Ovary (tissue), 9 donors: ENCODE results near the gene COL13A1. TPM values are rescaled to one million over a fixed set of nuclear protein-coding genes. Genes with fewer than 3 reads are reported as not detected.

Experiments
- DNase-seq, 5 donors: peaks; one replicate each; pipeline ENCODE4 v3.0.0-alpha.2; 2019 to 2020
- H3K27ac ChIP-seq, 2 donors: fragments of 200-600 bp; one replicate each; pipeline versions ENCODE4 v1.5.1 to v1.8.0; 2019 to 2022
- H3K27me3 ChIP-seq: fragments of 200-600 bp; one replicate; pipeline ENCODE4 v1.8.0; 2022
- H3K36me3 ChIP-seq: fragments of 200-600 bp; sonication (generic); one replicate; pipeline ENCODE4 v1.5.1; 2019
- H3K4me1 ChIP-seq: one replicate; pipeline ENCODE4 v1.8.1; 2013; ENCODE audit warnings: mild to moderate bottlenecking, moderate library complexity; ENCODE audit not compliant: insufficient read depth
- H3K4me3 ChIP-seq: fragments of 200-600 bp; sonication (generic); one replicate; pipeline ENCODE4 v1.5.1; 2017
- H3K9me3 ChIP-seq, 2 donors: fragments of 200-600 bp in 1 of 2; sonication (generic) in 1 of 2; one replicate each; pipeline versions ENCODE4 v1.5.1 to v1.8.1; 2013 to 2019; ENCODE audit warnings: mild to moderate bottlenecking in 1 of 2, moderate library complexity in 1 of 2
- CTCF ChIP-seq, 3 donors: fragments of 450-650 bp in 2 of 3; fragments of 200-600 bp in 1 of 3; IDR thresholded peaks; one replicate each; pipeline versions ENCODE4 v1.5.1 to v1.8.0; 2016 to 2022; ENCODE audit warnings: antibody characterized with exemption in 3 of 3, mild to moderate bottlenecking in 1 of 3
- EP300 ChIP-seq: sonication (generic); formaldehyde crosslinking; IDR thresholded peaks from one replicate; pipeline ENCODE4 v1.6.1; 2017; ENCODE audit warnings: antibody characterized with exemption
- POLR2A ChIP-seq: fragments of 450-650 bp; IDR thresholded peaks from one replicate; pipeline ENCODE4 v1.6.1; 2017; ENCODE audit warnings: antibody characterized with exemption, mild to moderate bottlenecking, moderate library complexity
- WGBS, 3 donors: extraction: QIAGEN DNeasy Blood & Tissue Kit in 1 of 3; methylation state at CpG; one replicate each; pipeline versions ENCODE4 v1.1.5 to v1.1.7; 2013 to 2017; 5-methylcytosine and 5-hydroxymethylcytosine counted together
- intact Hi-C, 4 donors: fragments of 100-400 bp; cut with DNase I; formaldehyde crosslinking; loops; one replicate each; pipeline versions ENCODE4 v1.11.0 to v1.15.1; 2022 to 2023
- polyA plus RNA-seq, 2 donors: library from polyadenylated mRNA; stranded (reverse); fragments of 200-250 nt in 1 of 2; fragments of 350-450 nt in 1 of 2; fragmentation: Illumina TruSeq in 1 of 2; extraction: RNeasy Lipid Tissue Mini Kit (QIAGEN cat#74804) in 1 of 2; gene quantifications; one replicate each; pipeline ENCODE4 v1.2.3, GENCODE V29; 2013 to 2014
- total RNA-seq, 7 donors: library from RNA; depleted of rRNA in 2 of 7; stranded (reverse); fragments of >200 nt in 2 of 7; fragmentation: NEBNext Ultra II Directional in 3 of 7; extraction: Animal tissue kit (Norgen Biotek cat#: 25700) in 3 of 7; gene quantifications; one replicate each; pipeline versions ENCODE4 v1.1.0 to v1.2.4, GENCODE V29; 2016 to 2023
- donor health status: DM: no; HTN: no; CAD: no; lungs with moderate emphysema.
- donor health status: DM: no; HTN: no; CAD: no.
- donor health status: Bipolar disorder and iron deficiency.
- donor health status: DM: yes; HTN: yes; CAD: no.
- donor health status: DM: no; HTN: no; CAD: no.
- donor health status: DM: yes; HTN: yes; CAD: no.

COL13A1 gene
- total and polyA plus RNA-seq, 9 donors: 0.48 to 3.1 (median 1.1) TPM

- H3K4me1 ChIP-seq: no peaks in the 10 kb centered on the region
- DNase-seq: no peak
- H3K27me3 ChIP-seq: no peaks in the 10 kb centered on the region
- intact Hi-C loops: no loop called here
- H3K36me3 ChIP-seq: no peaks in the 10 kb centered on the region
- H3K4me3 ChIP-seq: no peak overlapping the region
- TF ChIP-seq POLR2A (no peak), CTCF (IDR thresholded peaks at IDR 0.05) (no peak), EP300 (no peak)
- 95 to 98% (median 97%) methylated on average over 5 of the region's 5 CpGs for WGBS, 3 donors
- H3K27ac ChIP-seq: no peak overlapping the region
- H3K9me3 ChIP-seq: no peaks in the 10 kb centered on the region
Observed at GRCh38 chr10:69904533-69904932, 102.8 kb downstream of the COL13A1 start.

GRCh38 chr10:69906425-69906824 lies 104.7 kb downstream of the COL13A1 start:
- Histone ChIP-seq H3K4me1 (peaks cover 4% of the 10 kb centered on the region), H3K27ac (no peak overlapping the region), H3K4me3 (no peak overlapping the region), H3K36me3 (no peaks in the 10 kb centered on the region), H3K27me3 (no peaks in the 10 kb centered on the region), H3K9me3 (no peaks in the 10 kb centered on the region)
- no peak for DNase-seq
- WGBS, 3 donors: 91 to 97% (median 97%) methylated on average over 4 of the region's 4 CpGs
- no peak for TF ChIP-seq EP300
- no peak for TF ChIP-seq POLR2A
- TF ChIP-seq CTCF (IDR thresholded peaks at IDR 0.05): no peak
- intact Hi-C loops: no loop called here

DNA sequence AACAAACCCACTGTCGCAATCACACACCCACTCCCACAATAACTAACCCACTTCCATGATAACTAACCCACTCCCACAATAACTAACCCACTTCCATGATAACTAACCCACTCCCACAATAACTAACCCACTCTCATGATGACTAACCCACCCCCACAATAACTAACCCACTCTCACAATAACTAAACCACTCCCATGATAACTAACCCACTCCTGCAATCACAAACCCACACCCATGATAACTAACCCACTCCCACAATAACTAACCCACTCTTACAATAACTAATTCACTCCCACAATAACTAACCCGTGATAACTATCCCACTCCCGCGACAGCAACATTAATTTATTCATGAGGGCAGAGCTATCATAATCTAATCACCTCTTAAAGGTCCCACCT lies 105.8 kb downstream of the COL13A1 start:
- 71 to 78% (median 75%) methylated on average over 4 of the region's 4 CpGs for WGBS, 3 donors
- H3K4me1 ChIP-seq: peaks cover 9% of the 10 kb centered on the region
- no peak for TF ChIP-seq POLR2A
- TF ChIP-seq CTCF (IDR thresholded peaks at IDR 0.05): no peak
- no peak for TF ChIP-seq EP300
- DNase-seq: no peak
- no peaks in the 10 kb centered on the region for H3K27me3 ChIP-seq
- H3K27ac ChIP-seq: no peak overlapping the region
- H3K9me3 ChIP-seq: no peaks in the 10 kb centered on the region
- H3K4me3 ChIP-seq: no peak overlapping the region
- intact Hi-C loops: no loop called here
- H3K36me3 ChIP-seq: no peaks in the 10 kb centered on the region

GRCh38 chr10:69908124-69908523 lies 106.4 kb downstream of the COL13A1 start:
- Histone ChIP-seq H3K9me3 (no peaks in the 10 kb centered on the region), H3K4me3 (no peak overlapping the region), H3K4me1 (peaks cover 15% of the 10 kb centered on the region), H3K27ac (no peak overlapping the region), H3K27me3 (no peaks in the 10 kb centered on the region), H3K36me3 (no peaks in the 10 kb centered on the region)
- no peak for DNase-seq
- 46 to 72% (median 68%) methylated on average over 6 of the region's 6 CpGs for WGBS, 3 donors
- intact Hi-C loops: no loop called here
- TF ChIP-seq EP300 (no peak), POLR2A (no peak), CTCF (IDR thresholded peaks at IDR 0.05) (no peak)

DNA sequence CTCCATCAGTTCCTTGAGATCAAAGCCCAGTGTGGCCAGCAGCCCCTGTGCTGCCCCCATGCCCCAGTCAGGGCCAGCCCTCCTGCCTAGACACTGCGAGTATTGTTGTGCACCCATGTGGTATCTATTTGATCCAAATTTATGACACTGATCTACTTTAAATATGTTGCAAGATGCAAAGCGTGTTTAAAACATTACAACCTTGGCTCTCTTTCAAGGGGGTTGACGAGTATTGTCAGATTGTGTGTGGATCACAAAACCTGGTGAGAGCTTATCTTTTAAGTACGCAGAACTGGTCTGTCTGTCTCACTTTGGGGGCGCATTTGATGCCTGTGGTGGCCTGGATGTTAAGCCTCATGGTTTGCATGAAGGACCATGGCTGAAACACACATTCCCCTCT lies 108.9 kb downstream of the COL13A1 start:
- Histone ChIP-seq H3K36me3 (no peaks in the 10 kb centered on the region), H3K4me1 (peaks cover 16% of the 10 kb centered on the region), H3K9me3 (no peaks in the 10 kb centered on the region), H3K27me3 (no peaks in the 10 kb centered on the region), H3K27ac (no peak overlapping the region), H3K4me3 (no peak overlapping the region)
- no peak for DNase-seq
- 91 to 96% (median 94%) methylated on average over 5 of the region's 5 CpGs for WGBS, 3 donors
- TF ChIP-seq EP300 (no peak), CTCF (IDR thresholded peaks at IDR 0.05) (no peak), POLR2A (no peak)
- intact Hi-C loops: loop anchor here in 2 of 4 donors (10.0 kb wide), 2 partner anchors 126 to 266 kb away; no protein-coding TSS in a partner anchor
